Sigmoid colon (tissue), 7 donors: ENCODE measurements around the gene DDX39B. TPM values are rescaled to one million over a fixed set of nuclear protein-coding genes. Genes with fewer than 3 reads are reported as not detected.
"Not testable (repeated sequence)": the region's sequence is repeated elsewhere in the genome, so short reads cannot be mapped to it uniquely, and the experiment has no call there.

Experiments
- DNase-seq: peaks from one replicate; pipeline ENCODE4 v3.0.0-alpha.2; 2019
- H3K27ac ChIP-seq, 4 donors: fragments of 200-600 bp; sonication (generic); one replicate each; pipeline ENCODE4 v1.5.1; 2016 to 2019; ENCODE audit warnings: mild to moderate bottlenecking in 1 of 4
- H3K27me3 ChIP-seq, 3 donors: fragments of 200-600 bp; sonication (generic); one replicate each; pipeline ENCODE4 v1.5.1; 2019; ENCODE audit warnings: mild to moderate bottlenecking in 1 of 3
- H3K36me3 ChIP-seq, 4 donors: fragments of 200-600 bp; sonication (generic); one replicate each; pipeline ENCODE4 v1.5.1; 2016 to 2019
- H3K4me1 ChIP-seq, 4 donors: fragments of 200-600 bp; sonication (generic); one replicate each; pipeline ENCODE4 v1.5.1; 2017 to 2019
- H3K4me3 ChIP-seq, 4 donors: fragments of 200-600 bp; sonication (generic); one replicate each; pipeline ENCODE4 v1.5.1; 2017 to 2019; ENCODE audit warnings: mild to moderate bottlenecking in 2 of 4, moderate library complexity in 1 of 4
- H3K9me3 ChIP-seq, 4 donors: fragments of 200-600 bp in 3 of 4; sonication (generic) in 3 of 4; one replicate each; pipeline versions ENCODE4 v1.5.1 to v1.6.1; 2013 to 2019
- CTCF ChIP-seq, 4 experiments: fragments of 450-650 bp in 3 of 4; fragments of 200-600 bp in 1 of 4; IDR thresholded peaks; one replicate each; pipeline ENCODE4 v1.5.1; 2016 to 2019; ENCODE audit warnings: antibody characterized with exemption in 4 of 4, mild to moderate bottlenecking in 3 of 4, moderate library complexity in 2 of 4
- EP300 ChIP-seq, 4 donors: sonication (generic); formaldehyde crosslinking; IDR thresholded peaks; one replicate each; pipeline ENCODE4 v1.6.1; 2017; ENCODE audit warnings: antibody characterized with exemption in 4 of 4
- POLR2A ChIP-seq, 2 donors: fragments of 450-650 bp; IDR thresholded peaks; one replicate each; pipeline ENCODE4 v1.6.1; 2016; ENCODE audit warnings: antibody characterized with exemption in 2 of 2, mild to moderate bottlenecking in 2 of 2, moderate library complexity in 2 of 2
- POLR2AphosphoS5 ChIP-seq, 4 donors: sonication (generic); formaldehyde crosslinking; IDR thresholded peaks; one replicate each; pipeline ENCODE4 v1.6.1; 2017; ENCODE audit warnings: antibody characterized with exemption in 4 of 4
- whole genome bisulfite sequencing, 2 donors: extraction: QIAGEN DNeasy Blood & Tissue Kit; methylation state at CpG; one replicate each; pipeline ENCODE4 v1.1.7; 2013; 5-methylcytosine and 5-hydroxymethylcytosine counted together
- intact Hi-C: fragments of 100-400 bp; cut with DNase I; formaldehyde crosslinking; loops from one replicate; pipeline ENCODE4 v1.15.1; 2023
- polyA plus RNA-seq, 3 donors: library from polyadenylated mRNA; stranded (reverse); fragments of 200-250 nt; gene quantifications; one replicate each; pipeline ENCODE4 v1.2.3, GENCODE V29; 2013
- total RNA-seq, 4 donors: library from RNA; depleted of rRNA; stranded (reverse); fragments of >200 nt; gene quantifications; one replicate each; pipeline ENCODE4 v1.1.0, GENCODE V29; 2016
- donor health status: healthy with polysubstance abuse.
- donor health status: Bipolar disorder and iron deficiency.
- donor health status: healthy.

The DDX39B gene
- total and polyA plus RNA-seq, 7 donors = 130 to 301 (median 226) TPM

- H3K36me3 ChIP-seq = peaks cover 8 to 12% (median 11%) of the 10 kb centered on the region in 4 donors
- no peak overlapping the region for H3K4me3 ChIP-seq
- no peak for DNase-seq
- WGBS, 2 donors = 71 to 80% methylated on average over 8 of the region's 8 CpGs
- TF ChIP-seq EP300 (IDR thresholded peaks at IDR 0.05) (no peak), CTCF (IDR thresholded peaks at IDR 0.05) (no peak), POLR2AphosphoS5 (IDR thresholded peaks at IDR 0.05) (no peak), POLR2A (IDR thresholded peaks at IDR 0.05) (no peak)
- H3K27ac ChIP-seq = no peak overlapping the region
- intact Hi-C loops = no loop called here
- no peaks in the 10 kb centered on the region for H3K4me1 ChIP-seq
- H3K27me3 ChIP-seq = no peaks in the 10 kb centered on the region
- H3K9me3 ChIP-seq = no peaks in the 10 kb centered on the region
Observed at GRCh38 chr6:31525553-31525931, 16.3 kb downstream of the DDX39B start.

- H3K36me3 ChIP-seq = no peaks in the 10 kb centered on the region
- 76 to 81% methylated on average over 3 of the region's 3 CpGs for WGBS, 2 donors
Observed at GRCh38 chr6:31521835-31522234, 20.0 kb downstream of the DDX39B start.

GRCh38 chr6:31513456-31514165, 28.2 kb downstream of the DDX39B start:
- WGBS, 2 donors = 74 to 75% methylated on average over 5 of the region's 5 CpGs

More at GRCh38 chr6:31521835-31522234, 20.0 kb downstream of the DDX39B start:
- Histone ChIP-seq H3K27ac (no peak overlapping the region), H3K27me3 (no peaks in the 10 kb centered on the region), H3K9me3 (no peaks in the 10 kb centered on the region), H3K4me1 (no peaks in the 10 kb centered on the region), H3K4me3 (no peak overlapping the region)
- TF ChIP-seq EP300 (IDR thresholded peaks at IDR 0.05) (no peak), CTCF (IDR thresholded peaks at IDR 0.05) (no peak)
- no peak for DNase-seq
- intact Hi-C loops = no loop called here

GRCh38 chr6:31510007-31510406, 31.8 kb downstream of the DDX39B start:
- 82 to 88% methylated on average over 4 of the region's 4 CpGs for WGBS, 2 donors
- H3K4me3 ChIP-seq = no peak overlapping the region
- H3K36me3 ChIP-seq = no peaks in the 10 kb centered on the region
- DNase-seq = no peak
- intact Hi-C loops = no loop called here
- peaks cover 0 to 14% (median 11%) of the 10 kb centered on the region in 3 donors for H3K27me3 ChIP-seq
- H3K27ac ChIP-seq = no peak overlapping the region
- no peaks in the 10 kb centered on the region for H3K4me1 ChIP-seq
- no peaks in the 10 kb centered on the region for H3K9me3 ChIP-seq
- TF ChIP-seq EP300 (IDR thresholded peaks at IDR 0.05) = no peak
- TF ChIP-seq CTCF (IDR thresholded peaks at IDR 0.05) = no peak
- TF ChIP-seq POLR2A (IDR thresholded peaks at IDR 0.05) = no peak
- no peak for TF ChIP-seq POLR2AphosphoS5 (IDR thresholded peaks at IDR 0.05)

More at GRCh38 chr6:31513456-31514165, 28.2 kb downstream of the DDX39B start:
- H3K27me3 ChIP-seq = peaks cover 0 to 3% (median 0%) of the 10 kb centered on the region in 3 donors
- H3K9me3 ChIP-seq = no peaks in the 10 kb centered on the region
- no peak for DNase-seq
- no peak overlapping the region for H3K4me3 ChIP-seq
- no peak overlapping the region for H3K27ac ChIP-seq
- intact Hi-C loops = no loop called here
- H3K36me3 ChIP-seq = no peaks in the 10 kb centered on the region
- no peaks in the 10 kb centered on the region for H3K4me1 ChIP-seq
- TF ChIP-seq CTCF (IDR thresholded peaks at IDR 0.05) = no peak
- no peak for TF ChIP-seq EP300 (IDR thresholded peaks at IDR 0.05)
- no peak for TF ChIP-seq POLR2A (IDR thresholded peaks at IDR 0.05)
- no peak for TF ChIP-seq POLR2AphosphoS5 (IDR thresholded peaks at IDR 0.05)

GRCh38 chr6:31509036-31509435, 32.8 kb downstream of the DDX39B start:
- H3K27me3 ChIP-seq = peaks cover 0 to 22% (median 11%) of the 10 kb centered on the region in 3 donors
- intact Hi-C loops, H3K4me1 ChIP-seq, H3K27ac ChIP-seq, H3K36me3 ChIP-seq, H3K4me3 ChIP-seq, DNase-seq, H3K9me3 ChIP-seq: not testable (repeated sequence)
- WGBS, 2 donors = 48 to 49% methylated on average over 2 of the region's 2 CpGs
